COLO668 (cell line): ENCODE data around the gene SAA2.
"Not testable (repeated sequence)": the region's sequence is repeated elsewhere in the genome, so short reads cannot be mapped to it uniquely, and the experiment has no call there.

Experiments
- DNase-seq: peaks from one replicate; lab custom pipeline; 2025; ENCODE audit not compliant: unreplicated experiment; lab: John Stamatoyannopoulos, UW

The SAA2 gene

GRCh38 chr11:18253233-18253632 lies 4.8 kb upstream of the SAA2 start:
- DNase-seq = no peak

DNA sequence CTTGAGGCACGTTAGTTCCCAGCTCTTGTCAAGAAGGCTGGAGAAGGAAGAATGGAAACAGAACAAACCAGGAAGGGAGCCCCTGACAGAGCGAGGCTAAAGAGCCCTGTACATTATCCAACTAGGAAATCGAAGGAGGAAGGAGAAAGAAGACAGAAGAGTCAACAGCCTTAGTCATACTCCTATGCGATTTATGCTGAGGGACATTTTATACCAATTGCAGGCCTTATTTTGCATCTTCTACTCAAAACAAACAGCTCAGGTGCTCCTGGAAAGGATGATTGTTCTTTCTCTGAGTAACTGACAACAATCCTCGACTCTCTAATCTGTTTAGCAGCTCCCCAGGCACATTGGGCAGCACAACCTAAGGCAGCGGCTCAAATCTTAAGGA lies 1.3 kb downstream of the SAA2 start:
- not testable (repeated sequence) for DNase-seq

DNA sequence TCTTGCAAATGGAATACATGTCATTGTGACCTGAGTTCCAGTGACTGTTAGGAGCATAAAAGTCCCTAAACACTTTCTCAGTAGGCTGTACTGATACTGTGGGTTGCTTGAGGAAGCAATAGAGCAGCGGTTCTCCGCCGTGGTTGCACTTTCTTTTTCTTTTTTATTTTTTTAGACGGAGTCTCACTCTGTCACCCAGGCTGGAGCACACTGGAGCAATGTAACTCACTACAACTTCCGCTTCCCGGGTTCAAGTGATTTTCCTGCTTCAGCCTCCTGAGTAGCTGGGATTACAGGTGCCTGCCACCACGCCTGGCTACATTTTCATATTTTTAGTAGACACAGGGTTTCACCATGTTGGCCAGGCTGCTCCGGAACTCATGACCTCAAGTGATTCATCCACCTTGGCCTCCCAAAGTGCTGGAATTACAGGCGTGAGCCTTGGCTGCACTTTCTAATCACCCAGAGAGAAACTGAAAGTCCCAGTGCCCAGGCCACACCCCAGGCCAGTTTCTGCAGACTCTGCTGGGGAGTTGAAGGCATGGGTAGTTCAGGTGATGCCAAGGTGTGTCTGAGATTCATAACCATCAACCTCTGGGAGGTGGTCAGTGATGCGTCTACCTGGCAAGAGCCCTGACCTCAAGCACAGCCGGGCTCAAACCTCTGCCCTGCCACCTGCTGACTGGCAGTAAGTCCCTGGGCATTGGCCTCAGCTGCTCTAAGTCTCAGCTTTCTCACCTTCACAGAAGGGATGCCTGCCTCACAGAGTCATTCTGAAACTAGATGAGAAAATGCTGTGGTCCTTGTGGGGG lies 1.9 kb downstream of the SAA2 start:
- DNase-seq = not testable (repeated sequence)

GRCh38 chr11:18245396-18245795 lies 3.1 kb downstream of the SAA2 start:
- DNase-seq = no peak

DNA sequence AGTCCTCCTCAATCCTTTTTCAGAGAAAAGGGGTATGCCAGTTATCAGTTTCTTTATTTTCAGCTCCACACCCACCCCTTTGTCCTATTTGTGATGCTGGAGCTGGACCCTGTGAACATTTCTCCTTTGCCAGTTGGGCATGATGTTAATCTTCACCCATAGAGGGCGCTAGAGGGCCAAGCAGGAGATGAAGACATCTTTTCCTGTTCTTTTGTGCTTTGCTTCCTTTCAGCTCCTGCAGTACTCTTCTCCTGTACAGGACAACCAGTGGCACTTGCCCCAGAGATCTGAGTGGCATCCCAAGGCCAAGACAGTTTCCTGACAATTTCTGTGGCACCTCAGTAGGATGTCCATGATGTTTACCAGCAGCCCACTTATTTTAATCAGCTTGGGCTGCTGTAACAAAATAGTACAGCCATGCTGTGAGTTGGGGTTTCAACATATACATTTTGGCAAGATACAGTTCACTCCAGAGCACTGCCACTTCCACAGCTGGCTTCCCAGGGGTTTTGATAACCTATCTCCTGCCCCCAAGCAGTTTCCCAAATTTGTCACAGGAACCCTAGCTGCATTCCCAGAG lies 4.6 kb downstream of the SAA2 start:
- peak; percentile 23 for DNase-seq

- DNase-seq = no peak
These were observed 8.8 kb downstream of the SAA2 start for GRCh38 chr11:18239655-18240054.

DNA sequence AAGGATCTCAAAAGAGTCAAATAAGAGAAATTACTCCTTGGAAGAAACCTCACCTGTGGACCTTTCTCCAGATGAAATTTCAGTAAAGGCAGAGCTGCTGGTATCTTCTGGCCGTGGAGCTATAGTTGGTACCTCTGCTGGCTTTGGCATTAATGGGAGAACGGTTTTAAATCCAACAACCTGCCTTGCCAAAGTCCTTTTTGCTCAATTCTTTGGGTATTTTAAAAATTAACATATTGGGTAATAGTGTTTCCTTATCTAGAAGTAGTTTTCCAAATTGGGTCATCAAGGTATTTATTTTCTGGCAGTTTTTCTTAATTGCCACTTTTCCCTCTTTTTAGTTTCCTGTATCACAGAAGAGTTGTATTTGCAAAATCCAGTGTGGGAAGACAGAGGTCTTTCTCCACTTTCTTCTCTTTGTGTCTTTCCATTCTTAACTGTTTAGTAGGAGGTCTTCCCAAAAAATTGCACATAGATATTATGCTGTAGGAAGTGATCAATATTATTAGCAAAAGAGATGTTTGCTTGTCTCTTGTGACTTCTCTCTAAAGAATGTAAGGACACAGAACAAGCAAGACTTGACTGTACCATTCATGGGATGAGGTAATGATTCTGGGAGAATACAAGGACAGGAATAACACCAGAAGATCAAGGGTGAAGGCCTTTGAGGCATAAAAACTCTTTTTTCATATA lies 11.7 kb downstream of the SAA2 start, which contains the start of gene SAA4:
Gene SAA4 (minus strand): TSS at position 139 of the 693 bp plus-strand sequence. CDS start 876 bp downstream, outside the sequence.
- DNase-seq = no peak

DNA sequence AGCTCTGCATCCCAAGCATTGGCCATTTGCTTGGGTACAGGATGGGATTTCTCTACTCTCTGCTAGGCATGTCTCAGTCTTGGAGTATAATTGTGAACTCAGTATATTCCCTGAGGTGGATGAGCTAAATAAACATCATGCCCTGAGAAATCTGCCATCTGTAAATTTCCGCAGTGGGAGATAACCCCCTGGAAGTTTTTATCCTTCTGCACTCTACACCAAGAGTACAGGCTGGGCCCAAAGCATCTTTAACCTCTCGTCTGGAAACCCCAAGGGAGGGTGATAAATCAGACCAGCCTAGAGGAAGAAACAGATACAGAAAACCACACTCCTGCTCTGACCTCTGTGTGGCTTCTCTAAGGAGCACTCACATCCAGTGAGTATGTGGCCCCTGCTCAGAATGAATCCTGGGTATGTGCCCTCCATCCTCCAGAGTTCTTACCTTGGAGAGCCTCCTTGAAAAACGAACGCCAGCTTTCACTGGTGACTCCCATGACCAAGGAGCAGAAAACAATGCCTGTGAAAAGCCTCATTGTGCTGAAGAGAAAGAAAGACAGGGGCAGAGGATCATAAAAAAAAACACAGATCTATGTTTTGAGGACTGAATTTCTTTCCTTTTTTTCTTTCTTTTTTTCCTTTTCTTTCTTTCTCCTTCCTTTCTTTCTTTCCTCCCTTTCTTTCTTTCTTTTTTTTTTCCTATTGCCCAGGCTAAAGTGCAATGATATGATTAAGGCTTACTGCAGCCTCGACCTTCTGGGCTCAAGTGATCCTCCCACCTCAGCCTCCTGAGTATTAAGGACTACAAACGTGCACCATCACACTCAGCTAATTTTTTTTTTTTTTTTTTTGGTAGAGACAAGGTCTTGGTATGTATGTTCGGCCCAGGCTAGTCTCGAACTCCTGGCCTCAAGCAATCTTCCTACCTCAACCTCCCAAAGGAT lies 12.8 kb downstream of the SAA2 start:
- no peak for DNase-seq

DNA sequence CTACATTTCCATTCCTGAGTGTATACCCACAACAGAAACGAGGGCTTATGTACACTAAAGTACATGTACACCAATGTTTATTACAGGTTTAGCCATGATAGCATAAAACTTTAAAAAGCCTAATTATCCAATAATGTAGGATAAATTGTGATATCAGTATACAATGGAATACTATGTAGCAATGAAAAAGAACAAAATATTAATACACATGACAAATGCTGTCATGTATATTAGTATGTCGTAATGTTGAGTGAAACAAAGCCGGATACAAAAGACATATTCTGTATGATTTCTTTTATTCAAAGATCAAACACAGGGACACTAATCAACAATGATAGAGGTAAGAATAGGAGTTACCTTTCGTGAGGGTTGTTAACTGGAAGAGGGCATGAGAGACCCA lies 14.6 kb downstream of the SAA2 start:
- DNase-seq = no peak

DNA sequence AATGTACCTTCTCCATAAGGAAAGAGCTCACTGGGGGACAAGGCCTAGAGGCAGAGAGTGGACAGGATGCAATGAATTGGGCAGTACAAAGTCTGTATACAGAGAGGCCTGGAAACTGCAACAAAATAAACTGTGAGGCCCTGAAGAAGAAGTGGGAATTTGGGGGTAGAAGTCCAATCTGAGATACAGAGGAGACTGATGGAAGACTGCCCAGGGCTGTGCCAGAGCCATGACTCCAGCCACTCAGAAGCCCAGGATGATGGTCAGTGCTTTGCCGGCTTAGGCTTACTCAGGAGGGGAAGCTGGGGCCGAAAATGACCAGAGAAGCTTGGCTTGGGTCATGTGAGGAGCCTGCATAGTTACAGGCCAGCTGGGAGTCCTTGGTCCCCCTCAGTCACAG lies 17.6 kb downstream of the SAA2 start:
- no peak for DNase-seq

DNA sequence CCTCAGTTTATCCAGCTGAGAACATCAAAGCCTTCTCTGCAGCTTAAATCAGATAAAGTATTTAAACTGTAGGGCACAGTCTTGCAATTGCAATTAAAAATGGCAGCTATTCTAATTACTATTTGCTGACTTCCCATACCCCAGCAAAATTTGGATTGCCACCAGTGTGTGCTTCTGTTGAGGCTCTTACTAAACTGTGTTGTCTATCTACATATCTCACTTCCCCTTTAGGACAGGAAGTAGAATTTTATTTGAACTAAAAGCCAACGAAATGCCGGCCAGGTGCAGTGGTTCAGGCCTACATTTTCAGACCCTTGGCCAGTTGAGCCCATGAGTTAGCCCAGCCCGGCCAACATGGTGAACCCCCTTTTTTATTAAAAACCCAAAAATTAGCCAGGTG lies 19.0 kb downstream of the SAA2 start:
- no peak for DNase-seq

DNA sequence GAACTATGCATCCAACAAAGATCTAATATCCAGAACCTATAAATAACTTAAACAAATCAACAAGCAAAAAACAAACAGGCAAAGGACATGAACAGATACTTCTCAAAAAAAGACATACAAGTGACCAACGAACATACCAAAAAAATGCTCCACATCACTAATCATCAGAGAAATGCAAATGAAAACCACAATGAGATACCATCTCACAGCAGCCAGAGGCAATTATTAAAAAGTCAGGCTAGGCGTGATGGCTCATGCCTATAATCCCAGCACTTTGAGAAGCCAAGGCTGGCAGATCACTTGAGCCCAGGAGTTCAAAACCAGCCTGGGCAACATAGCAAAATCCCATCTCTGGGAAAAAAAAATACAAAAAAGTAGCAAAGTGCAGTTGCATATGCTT lies 22.6 kb downstream of the SAA2 start:
- no peak for DNase-seq

DNA sequence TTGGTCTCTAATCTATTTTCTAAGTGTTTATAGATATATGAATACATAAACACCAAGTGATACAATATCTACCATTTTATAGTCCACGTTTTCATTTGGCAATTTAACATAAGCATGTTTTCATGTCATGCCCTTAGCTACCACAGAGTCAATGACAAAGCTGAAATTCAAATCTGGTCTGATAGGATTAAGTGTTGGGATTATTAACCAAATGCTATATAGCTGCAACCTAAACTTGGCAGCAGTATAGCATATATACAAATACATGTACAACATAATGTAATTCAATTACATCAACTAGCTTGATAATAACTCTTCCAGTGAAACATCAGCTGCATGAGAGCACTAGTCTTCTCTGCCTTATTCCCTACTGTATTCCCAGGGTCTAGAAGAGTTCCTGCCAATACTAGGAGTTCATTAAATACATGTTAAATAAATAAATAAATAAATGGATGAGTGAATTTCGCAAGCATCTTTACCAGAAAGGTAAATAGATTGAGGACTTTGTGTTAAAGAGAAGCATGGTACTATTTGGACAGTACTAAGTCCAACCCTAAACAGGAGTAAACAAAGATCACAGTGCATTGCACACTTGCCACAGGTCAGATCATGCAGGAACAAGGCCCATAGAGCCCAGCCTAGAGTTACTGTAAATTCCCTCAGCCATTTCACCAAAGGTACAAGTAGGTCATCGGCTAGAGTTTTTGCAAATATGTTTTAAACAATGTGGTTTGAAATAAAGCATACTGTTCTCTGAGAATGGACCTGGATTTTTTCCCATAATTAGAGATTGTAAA lies 24.7 kb downstream of the SAA2 start:
- no peak for DNase-seq

GRCh38 chr11:18222814-18223421 lies 25.6 kb downstream of the SAA2 start:
- DNase-seq = no peak

DNA sequence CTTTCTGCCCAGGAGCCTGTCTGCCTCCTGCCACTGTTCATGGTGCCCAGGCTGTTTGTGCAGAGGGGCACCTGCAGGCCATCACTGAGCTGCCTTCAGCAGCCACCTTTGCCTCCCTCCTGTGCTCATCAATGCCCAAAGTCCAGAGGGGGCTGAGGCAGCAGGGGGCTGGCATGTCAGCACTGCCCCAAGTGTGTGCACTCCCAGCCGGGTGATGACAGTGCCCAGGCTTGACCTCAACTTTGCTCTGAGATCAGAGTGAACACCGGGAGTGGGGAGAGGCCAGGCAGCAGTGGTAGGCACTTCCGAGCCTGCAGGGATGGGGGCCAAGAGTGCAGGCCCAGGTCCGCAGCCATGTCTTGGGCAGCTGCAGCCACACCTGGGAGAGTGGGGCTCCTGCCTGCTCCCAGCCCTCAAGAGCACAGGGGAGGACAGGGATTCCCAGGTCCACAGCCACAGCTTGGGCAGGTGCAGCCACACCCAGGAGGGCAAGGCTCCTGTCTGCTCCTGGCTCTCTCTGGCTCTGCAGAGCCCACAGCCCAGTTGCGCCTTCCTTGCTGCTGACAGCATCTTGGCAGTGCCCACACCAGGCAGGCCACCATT lies 27.1 kb downstream of the SAA2 start:
- no peak for DNase-seq

DNA sequence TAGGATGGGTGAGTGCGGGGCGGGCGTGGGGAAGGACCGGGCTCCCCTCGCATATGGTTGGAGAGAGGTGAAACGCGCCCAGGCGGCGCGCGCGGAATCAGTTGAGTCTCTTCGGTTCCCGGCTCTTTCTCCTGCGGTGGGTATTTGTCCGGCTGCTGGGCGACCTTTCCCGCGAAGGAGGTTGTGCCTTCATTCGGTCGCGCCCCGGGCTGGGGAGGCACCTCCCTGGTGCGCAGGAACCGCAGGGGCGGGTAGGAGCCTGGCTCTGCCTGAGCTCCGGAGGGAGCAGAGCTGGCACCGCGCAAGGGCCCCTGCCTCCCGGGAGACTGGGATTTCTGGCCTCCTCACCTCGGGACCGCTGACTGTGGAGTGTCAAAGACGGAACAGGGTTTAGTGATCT lies 39.4 kb downstream of the SAA2 start:
- DNase-seq = no peak

- no peak for DNase-seq
These were observed 43.7 kb downstream of the SAA2 start for GRCh38 chr11:18204771-18205170.

GRCh38 chr11:18204220-18204619 lies 44.2 kb downstream of the SAA2 start:
- no peak for DNase-seq

DNA sequence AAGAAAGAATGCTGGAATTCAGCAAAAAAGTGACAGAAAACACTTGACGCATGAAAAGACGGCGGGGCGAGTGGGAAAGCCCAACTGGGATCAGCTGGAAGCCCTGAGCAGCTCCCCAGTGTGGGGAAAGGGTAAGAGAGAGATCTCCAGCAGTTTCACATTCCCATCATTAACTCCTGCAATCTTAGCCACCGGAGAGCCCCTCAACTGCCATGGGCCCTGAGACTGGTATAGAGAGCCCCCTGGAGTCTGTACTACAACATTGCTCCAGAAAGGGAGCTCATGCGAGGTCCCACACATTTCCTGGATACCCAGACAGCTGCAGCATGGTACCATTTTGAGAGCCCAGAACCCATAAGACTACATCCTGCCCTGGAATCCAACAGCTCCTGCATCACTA lies 44.7 kb downstream of the SAA2 start:
- DNase-seq = no peak
